Fibroblast of skin of left biceps (primary cell): ENCODE data around the gene REG3G.
"Not testable (repeated sequence)": the region's sequence is repeated elsewhere in the genome, so short reads cannot be mapped to it uniquely, and the experiment has no call there.

Experiments used
- DNase-seq, 2 experiments: peaks; one replicate each; pipeline ENCODE4 v3.0.0-alpha.2; 2013; ENCODE audit warnings: low read depth in 2 of 2

Gene REG3G

DNA sequence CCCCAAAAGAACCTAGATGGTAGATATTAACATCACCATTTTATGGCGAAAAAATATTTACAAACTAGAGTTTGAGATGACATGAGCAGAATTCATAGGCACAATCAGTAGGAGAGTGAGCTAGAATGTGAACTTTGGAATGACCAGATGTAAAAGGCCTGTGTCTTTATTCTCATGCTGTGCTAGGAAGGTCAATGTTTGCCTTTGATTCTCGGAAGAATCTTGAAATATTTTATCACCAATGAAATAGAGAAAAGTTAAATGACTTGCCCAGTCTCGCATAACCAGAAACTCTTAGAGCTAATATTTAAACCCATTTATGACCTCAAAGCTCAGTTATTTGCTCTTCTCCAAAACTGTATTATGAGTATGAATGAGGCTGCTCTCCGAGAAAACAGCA lies 9.2 kb upstream of the REG3G start:
- no peak for DNase-seq

DNA sequence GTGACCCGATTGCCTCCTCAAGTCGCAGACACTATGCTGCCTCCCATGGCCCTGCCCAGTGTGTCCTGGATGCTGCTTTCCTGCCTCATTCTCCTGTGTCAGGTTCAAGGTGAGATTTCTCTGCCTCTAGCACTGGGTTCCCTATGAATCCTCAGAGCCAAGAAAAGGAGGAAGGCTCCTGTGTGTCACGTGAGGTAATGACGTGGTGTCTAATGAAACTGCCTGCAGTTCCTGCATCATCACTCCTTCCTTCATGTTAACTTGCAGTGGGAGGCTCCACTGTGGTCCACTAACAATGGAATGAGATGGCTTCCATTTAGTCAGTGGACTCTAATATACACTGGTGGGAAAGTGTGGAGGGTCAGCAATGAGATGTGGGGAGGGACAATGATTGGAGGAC lies 559 bp downstream of the REG3G start:
- DNase-seq = no peak

DNA sequence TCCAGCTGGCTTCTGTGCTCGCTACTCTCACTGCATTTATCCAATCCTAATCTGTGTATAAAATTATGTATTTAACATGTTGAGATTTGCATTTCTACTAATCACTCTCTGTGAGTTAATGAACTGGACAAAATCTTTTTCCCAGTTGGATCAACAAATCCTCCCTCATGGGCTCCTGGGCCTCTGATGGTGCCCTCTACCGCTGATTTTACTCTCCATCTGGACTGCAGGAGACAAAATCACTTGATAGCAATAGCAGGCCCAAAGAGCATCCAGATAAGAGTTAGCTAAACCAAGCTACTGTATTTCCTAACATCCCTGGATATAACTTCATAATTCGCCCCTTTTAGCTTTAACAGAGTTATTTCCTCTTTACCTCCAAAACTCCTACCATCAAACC lies 14.4 kb downstream of the REG3G start:
- no peak for DNase-seq

DNA sequence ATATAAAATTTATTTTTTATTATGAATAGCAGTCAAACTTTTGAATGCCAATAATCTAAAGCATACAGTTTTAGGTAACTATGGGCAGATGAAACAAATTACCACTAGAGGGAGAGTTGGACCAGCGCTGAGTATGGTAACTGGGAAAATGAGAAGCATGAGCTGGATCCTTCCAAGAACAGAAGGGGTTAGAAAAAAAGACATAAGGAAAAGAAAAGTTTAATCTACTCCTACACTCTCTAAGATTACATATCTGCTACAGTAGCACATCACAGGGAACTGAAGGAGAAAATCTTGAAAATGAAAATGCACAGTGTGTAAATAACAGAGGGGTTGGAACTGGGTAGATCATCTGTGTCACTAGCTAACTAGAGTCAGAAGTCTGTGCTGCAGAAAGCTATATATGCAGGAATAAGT lies 15.5 kb downstream of the REG3G start:
- DNase-seq = no peak

DNA sequence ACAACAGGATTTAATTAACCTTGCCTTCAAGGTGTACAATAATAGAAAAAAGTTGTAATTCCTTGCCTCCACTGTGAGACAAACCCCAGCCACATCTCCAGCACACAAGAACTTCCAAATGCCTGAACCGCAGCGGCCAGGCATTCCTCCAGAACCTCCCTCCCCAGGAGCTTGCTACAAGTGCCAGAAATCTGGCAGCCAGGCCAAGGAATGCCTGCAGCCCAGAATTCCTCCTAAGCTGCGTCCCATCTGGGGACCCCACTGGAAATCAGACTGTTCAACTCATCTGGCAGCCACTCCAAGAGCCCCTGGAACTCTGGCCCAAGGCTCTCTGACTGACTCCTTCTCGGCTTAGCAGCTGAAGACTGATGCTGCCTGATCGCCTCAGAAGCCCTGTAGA lies 28.0 kb downstream of the REG3G start:
- DNase-seq = not testable (repeated sequence)

DNA sequence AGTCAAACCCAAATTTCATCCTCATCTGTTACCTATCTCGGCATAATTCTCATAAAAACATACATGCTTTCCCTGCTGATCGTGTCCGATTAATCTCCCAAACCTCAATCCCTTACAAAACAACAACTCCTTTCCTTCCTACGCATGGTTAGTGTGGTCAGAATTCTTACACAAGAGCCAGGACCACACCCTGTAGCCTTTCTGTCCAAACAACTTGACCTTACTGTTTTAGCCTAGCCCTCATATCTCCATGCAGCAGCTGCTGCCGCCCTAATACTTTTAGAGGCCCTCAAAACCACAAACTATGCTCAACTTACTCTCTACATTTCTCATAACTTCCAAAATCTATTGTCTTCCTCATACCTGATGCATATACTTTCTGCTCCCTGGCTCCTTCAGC lies 29.3 kb downstream of the REG3G start:
- DNase-seq = not testable (repeated sequence)

DNA sequence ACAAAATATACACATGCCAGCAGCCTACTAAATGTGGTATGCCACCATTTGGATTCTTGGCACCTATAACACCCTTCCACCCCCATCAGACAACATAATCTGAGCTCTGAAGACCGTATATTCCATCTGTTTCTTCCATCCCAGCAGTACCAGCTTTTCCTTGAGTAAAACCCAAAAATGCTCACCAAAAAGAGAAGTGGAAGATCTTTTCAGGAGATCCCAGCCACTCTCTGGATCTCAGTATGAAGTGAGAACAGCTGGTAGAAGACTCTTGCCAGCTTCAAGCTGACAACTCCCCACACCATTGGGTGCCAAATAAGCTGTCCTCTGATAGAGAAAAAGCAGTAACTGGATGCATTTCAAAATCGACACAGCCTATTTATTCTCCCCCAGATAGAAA lies 39.7 kb downstream of the REG3G start:
- no peak for DNase-seq

DNA sequence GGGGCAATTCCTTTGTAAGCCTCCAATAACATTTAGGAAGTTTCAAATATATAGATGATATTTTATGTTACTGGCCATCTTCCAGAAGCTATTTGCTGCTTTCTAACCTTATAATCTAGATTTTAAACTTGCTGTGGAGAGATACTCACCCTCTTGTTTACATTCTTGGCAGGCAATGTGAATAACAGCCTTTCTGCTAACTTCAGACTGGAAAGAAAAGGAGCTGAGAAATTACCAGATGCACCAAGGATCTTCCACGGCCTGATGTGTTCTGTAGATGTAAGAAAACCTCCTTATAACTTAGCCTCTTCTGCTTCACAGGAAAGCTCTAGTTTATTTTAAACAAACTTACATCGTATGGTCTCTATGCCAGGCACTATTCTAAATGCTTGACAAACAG lies 45.6 kb downstream of the REG3G start:
- no peak for DNase-seq
